HCEC 1CT (cell line): ENCODE results near the gene TCEA2.

Experiments used
- DNase-seq: peaks from one replicate; pipeline ENCODE4 v3.0.0-alpha.2; 2017

The TCEA2 gene

DNA sequence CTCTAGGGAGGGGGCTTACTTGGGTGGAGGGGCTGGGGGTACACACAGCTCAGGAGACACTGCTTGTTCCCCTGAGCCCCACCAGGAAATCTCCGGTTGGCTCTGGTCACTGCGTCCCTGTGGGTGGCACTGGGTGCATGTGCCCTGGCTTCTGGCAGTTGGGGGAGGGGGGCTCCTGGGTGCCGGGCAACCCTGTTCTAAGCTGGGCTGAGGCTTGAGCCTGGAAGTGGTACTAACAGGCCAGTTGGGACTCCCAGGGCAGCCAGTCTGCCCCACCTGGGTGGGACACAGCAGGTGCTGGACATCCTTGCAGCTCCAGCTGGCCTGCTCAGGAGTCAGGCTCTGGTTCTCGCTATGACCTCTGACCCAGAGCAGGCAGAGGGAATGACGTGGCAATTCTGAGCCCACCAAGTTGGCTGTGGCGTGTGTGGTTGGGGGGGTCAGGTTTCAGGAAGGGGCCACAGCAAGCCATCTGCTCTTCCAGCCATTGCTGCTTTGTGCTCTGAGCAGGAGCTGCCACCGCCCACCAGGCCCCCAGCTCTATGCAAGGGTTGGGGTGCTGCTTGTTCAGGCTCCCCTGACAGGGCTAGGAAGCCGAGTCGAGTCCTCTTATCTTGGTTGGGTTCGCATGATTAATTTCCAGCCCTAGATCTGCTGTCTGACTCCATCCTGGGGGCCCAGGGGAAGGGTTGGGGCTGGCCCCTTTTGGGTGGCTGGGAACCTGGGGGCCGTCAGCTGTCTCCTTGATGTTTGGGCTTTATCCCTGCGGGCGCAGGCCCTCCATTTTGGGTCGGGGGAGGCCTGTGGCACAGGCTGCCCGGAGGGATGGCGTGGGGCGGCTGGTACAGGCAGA lies 26.4 kb upstream of the TCEA2 start:
- no peak for DNase-seq

DNA sequence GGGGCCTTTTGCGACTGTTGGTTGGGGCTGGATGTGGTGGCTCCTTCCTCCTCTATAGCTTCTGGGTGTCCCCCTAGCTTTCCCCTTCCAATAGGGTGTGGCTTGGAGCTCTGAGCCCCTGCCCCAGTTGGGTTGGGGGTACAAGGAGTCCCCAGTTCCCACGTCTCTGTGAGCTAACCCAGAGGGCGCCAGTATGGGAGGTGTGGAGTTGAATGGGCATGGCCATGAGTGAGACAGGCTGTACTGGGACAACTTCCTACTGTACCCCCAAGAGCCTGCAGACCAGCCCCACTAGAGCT lies 25.9 kb upstream of the TCEA2 start:
- no peak for DNase-seq

DNA sequence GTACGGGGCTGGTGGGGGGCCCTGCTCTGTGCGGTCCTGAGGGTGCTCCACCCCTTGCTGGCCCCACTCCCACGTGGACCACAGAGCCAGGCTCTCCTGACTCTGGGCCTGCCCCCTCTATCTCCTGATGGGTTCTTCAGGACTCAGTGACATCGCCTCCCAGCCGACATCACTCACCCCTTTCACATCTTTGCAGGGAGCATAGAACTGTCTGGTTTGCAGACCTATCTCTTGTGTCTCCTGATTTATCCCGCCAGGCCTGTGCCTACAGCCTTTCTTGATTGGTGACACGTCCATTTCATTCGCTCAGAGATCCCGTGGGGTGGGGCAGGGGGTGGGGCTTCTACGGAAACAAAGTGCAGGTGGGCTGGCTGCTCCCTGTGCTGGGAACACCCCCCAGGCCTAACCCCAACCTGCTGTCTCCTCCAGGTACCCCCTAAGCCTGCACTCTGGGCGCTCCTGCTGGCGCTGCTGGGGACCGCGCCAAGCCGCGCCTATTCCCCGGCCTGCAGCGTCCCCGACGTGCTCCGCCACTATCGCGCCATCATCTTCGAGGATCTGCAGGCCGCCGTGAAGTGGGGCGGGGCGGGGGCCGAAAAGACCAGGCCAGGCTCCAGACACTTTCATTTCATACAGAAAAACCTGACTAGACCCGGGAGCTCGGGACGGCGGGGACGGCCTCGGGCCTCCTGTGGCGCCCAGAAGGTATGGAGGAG lies 25.3 kb upstream of the TCEA2 start:
- no peak for DNase-seq

DNA sequence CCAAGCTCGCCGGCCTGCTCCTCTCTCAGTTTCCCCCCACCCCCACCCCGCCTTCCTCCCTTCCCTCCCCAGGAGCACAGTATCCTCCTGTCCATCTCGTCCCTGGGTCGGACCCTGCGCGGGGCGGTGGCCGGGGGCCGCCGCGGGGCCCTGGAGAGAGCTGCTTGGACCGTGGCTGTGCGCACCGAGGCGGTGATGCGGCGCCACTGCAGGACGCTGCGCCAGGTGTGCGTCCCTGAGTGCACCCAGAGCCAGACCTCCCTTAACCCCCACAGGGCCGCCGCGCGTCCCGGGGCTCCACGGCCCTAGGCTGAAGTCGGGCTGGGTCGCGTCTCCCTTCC lies 24.8 kb upstream of the TCEA2 start:
- DNase-seq = no peak

DNA sequence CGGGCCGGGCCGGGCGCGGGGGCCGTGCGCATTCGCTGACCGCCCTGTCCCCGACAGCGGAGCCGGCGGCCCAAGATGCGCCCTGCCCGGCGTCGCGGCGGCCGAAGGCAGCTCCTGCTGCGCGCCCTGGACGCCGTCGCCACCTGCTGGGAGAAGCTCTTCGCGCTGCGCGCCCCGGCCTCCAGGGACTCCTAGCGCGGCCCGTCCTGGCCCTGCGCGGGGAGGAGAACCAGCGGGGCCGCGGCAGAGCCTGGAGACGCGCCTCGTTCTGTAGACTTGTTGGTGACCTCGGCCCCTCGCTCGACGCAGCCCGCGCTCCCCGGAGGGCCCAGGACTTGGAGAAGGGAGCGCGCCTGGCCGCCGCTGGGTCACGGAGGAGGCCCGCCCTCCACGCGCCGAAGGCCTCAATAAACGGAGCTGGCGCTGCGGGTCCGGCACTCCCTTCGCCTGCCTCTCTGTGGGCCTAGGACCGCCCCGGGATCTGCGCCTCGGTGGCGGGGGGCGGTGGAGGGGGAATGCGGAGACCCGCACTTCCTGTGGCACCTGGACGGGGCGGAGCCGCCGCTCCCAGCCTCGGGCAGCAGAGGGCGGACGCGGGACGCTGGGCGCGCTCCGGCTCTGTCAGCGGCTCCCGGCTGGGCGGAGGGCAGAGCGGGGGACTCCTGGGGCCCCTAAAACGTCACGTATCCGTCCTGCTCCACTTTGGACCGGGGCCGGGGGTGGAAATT lies 24.3 kb upstream of the TCEA2 start:
- DNase-seq = peak; percentile 55

DNA sequence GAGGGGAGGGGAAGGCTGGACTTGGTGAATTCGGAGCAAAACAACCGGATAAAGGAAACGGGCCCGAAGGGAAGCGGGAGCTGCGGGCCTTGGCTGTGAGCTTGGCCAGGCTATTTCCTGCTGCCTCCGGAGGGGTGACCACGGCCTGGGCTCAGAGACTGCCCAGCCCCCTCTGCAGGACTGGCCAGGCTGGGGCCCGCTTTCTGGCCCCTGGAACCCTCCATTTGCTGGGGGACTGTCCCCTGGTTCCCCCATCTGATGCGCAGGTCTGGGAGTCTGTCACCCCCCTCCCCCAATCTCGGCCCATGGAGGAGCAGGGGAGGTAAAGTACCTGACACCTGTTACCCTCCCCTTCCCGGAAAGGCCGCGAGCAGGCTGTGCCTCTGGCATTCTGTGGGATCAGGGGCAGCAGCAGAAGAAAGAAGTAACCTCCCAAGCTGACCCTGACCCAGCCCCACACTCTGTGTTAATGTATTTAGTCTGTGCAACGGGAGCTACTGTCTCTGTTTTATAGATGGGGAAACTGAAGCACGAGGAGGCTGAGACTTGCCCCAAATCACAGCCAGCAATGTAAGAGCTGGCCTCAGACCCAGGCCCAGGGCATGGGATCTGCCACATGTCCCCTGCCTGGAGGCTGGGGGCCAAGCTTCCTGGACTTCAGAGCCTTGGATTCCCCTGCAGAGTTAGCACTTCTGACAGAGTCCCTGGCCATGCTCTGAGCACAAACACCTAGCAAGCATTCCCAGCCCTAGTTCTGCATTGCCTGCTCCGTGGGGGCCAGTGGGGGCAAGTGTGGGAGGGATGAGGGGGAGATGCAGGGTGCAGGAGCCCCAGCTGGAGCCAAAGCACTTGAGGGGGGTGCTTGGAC lies 23.5 kb upstream of the TCEA2 start:
- DNase-seq = no peak

DNA sequence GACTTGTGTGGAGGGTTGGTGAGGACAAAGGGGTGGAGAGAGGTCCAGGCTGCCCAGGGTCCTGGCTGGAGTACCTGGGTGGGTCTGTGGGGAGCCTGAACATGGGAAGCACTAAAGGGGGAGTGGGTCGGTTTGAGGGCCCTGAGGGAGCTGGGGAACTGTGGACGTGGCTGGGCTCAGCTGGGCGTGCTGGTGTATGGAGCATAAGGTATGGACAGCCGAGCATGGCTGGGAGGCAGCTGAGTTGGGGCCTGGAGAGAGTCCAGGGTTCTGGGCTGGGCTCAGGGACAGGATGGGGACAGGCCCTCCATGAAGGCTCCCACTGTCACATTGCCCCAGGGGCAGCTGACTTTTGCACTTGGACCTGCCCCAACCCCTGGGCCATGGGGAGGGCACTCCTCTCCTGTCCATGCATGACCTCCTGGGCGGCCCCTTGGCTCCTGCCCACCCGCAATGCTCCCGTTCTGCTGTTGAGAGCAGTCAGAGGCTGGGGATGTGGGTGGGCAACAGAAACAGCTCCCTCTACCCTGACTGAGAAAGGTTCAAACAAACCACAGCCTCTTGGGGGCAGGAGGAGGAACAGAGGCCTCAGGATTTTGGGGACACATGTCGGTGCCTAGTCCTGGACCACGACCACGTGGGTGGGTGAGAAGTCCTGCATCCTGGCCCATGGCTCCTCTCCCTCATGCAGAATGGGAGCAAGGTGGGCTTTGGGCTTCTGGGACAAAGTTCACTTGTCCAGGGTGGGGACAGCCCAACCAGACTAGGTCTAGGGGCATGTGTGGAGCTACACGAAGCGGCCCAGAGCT lies 22.6 kb upstream of the TCEA2 start:
- no peak for DNase-seq

DNA sequence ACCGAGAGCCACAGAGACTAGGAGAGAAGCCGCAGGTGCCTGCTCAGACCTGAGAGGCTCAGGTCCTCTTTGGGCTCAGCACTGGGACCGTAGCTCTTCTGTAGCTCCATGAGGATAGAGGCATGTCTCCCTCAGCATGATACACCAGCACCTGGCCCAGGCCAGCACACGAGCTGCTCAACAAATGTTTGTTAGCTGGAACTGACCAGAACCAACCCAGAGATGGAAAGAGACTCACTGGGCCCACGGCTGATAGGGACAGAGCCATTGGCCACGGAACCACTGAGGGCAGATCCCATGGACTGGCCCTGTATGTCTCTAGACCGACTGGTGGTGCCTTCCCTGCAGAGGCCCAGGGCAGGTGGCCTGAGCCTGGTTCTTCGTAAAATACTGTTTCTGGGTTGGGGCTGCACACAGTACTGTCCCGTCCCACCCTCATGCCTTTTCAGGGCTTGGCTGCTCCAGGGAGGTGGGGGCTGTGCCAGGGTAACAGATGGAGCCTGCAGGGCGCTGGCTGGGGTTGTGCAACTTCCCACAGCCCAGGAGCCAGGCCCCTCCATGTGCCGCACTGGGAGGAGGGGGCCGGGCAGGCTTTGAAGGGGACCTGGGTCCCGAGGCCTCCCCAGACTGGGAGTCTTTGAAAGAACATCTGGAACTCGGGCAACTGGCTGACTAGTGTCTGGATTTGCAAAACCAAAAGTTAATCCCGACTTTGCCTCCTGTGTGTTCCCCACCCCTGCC lies 21.8 kb upstream of the TCEA2 start:
- no peak for DNase-seq

DNA sequence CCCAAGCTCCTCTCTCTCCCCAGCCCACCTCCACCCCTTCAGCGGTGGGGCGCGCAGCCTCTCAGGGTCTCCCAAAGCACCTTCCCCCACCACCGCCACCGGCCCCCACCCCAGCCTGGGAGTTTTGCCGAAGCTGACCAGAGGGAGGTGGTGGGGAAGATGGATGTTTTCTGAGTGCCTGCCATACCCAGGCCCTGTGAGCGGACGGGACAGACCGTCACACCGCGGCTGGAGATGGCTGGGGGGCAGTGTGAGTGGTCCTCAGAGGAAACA lies 21.3 kb upstream of the TCEA2 start:
- DNase-seq = no peak

DNA sequence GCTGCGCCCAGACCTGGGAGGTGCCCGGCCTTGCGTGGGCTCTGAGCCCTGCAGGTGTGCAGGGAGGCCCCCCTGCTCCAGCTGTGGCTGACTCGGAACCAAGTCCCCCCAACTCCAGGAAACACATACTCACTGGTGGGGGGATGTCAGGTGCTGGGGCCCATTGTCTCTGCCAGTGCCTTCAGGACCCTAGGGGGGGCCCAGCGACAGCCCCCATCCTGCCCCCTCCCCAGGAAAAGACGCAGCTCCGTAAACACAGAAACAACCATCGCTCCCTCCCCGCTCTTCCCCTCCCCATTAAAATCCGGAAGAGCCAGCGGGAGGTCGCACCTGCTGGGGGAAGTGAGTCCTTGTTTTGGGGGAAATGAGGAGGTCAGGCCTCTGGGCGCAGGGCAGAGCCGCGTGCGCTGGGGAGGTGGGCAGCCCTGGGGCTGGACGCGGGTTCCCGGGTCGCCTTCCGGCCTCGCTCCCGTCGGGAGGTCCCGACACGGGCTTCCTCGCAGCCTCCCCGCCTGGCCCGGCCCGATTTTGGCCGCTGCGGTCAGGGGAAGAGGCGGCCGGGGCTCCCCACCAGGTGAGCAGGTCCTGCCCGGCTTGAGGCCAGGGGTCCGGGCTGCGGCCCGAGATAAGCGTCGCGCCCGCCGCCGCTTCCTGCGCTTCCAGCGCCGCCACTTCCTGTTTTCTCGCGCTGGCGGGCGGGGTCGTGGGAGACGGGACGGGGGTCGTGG lies 20.8 kb upstream of the TCEA2 start:
- no peak for DNase-seq

DNA sequence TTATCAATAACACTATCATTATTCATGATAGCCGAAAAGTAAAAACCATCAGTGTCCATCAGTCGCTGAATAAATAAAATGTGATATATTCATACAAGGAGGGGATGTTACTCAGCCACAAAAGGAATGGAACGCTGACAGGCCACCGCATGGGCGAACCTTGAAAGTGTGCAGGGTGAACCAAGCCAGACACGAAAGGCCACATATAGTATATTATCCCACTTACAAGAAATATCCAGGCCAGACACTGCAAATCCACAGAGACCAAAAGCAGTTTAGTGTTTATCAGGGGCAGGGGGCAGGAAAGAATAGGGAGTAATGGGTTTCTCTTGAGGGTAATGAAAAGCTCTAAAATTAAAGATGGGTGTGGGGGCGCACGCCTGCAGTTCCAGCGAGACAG lies 19.2 kb upstream of the TCEA2 start:
- DNase-seq = no peak

DNA sequence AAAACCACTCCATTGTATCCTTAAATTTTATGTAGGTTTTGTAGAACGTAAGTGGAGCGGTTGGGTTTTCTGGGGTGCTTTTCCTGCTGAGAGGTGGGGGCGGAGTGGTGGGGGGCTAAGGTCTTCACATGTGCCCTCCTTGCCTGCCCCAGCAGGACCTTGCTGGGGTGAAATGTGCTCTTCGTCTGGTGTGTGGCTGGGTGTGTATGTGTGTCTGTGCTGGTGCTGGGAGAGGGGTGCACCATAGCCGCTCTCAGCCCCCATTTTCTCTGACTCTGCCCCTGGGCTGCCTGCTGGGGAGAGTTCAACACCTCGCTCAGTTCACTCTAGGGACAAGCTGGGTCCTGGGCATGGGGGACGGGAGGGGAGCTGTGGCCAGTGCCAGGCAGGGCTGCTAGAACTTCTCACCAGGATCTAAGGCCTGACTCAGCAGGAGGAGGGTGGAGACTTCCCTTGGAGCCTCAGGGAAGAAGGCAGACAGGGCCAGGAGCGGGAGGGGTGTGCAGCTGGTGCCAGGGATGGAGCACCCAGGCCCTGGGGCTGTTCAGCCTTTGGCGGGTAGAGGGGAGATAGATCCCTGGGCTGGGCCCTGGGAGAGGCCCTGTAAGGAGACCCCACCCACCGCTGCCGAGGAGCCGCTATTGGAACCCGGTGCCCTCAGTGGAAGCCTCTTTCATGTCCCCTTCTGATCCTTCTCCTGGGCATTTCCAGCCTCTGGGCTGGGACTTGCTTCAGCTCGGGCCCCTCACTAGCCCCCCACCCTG lies 18.3 kb upstream of the TCEA2 start:
- DNase-seq = peak; percentile 15

DNA sequence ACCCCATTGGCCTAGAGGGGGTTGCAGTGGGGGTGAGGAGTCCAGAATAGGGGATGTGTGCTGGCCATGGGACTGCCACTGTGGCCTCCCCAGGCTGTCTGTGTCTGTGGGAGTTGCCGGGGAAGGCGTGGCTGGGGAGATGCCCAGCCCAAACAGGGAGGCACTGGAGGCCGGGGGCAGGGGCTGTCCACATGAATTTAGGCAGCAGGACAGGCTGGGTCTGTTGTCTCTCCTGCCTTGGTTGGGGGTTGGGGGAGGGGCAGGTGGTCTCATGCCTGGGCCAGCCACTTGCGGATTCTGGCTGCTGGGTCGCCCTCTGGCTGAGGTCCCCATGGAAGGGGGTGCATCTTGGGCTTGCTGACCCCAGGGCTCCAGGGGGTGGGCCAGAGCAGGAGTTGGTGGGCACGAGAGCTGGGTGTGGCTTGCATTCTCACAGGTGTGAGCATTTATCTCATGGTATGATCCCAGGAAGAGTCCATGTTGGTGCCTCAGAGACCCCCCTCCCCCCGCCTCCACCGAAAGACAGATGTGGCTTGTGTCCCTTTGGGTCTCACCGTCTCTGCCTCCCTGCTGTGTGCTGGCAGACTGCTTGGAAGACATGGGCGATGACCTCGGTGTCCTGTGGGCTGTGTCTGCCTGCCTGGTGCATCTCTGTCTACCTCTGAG lies 17.5 kb upstream of the TCEA2 start:
- DNase-seq = no peak

DNA sequence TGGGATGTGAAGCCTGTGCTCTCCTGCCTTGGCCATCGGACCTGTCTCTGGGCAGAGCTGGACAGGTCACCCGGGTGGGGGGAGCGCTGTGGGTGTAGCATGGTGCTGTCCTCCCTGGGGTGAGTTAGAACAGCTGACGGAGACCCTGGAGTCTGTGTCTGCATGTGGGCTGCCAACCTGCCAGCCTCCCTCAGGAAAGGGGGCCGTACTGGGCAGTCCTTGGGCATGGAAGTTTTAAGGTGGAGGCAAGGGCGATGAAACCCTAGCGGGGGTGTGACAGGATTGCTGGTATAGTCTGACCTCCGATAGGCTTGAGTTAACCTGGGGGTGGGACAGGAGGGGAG lies 16.0 kb upstream of the TCEA2 start:
- DNase-seq = no peak

DNA sequence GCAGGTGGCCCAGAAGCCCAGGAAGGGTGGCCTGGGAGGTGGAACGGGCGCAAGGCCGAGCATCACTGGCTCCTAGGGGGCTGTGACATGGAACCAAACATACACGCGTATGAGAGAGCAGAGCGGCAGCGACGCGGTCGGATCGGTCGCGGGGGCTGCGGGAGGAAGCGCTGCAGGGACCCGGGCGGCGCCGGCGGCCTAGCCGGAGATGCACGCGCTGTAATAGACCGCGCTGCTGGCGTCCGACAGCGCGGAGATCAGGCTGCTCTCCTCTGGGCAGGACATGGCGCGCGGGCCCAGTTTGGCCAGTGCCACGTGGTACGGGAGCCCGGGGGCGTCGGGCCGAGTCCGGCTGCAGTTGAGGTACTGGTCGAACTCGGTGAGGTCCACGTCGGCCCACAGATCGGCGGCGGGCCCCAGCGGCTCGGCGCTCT lies 15.0 kb upstream of the TCEA2 start:
- DNase-seq = no peak

DNA sequence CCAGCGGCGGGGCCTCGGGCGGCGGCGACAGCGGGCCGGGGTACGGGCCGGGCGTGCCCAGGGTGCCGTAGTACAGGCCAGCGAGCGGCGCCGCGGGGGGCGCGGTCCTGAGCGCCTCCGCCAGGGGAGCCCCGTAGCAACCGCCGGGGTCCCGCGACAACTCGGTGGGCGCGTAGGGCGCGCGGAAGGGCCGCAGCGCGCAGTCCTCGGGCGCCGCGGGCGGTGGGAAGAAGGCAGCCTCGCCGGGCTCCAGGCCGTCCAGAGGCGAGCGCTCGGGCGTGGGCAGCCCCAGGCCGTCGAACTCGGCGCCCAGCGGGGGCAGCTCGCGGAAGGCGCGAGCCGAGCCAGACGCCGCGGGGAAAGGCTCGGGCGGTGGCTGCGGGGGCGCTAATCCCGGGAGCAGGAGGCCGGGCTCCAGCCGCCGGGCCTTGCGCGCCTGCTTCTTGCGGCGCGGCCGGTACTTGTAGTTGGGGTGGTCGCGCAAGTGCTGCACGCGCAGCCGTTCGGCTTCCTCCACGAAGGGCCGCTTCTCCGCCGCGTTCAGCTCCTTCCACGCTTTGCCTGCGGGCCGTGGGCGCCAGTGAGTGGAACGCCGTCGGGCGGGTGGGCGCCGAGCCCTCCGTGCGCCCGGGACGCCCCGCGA lies 14.5 kb upstream of the TCEA2 start:
- no peak for DNase-seq

DNA sequence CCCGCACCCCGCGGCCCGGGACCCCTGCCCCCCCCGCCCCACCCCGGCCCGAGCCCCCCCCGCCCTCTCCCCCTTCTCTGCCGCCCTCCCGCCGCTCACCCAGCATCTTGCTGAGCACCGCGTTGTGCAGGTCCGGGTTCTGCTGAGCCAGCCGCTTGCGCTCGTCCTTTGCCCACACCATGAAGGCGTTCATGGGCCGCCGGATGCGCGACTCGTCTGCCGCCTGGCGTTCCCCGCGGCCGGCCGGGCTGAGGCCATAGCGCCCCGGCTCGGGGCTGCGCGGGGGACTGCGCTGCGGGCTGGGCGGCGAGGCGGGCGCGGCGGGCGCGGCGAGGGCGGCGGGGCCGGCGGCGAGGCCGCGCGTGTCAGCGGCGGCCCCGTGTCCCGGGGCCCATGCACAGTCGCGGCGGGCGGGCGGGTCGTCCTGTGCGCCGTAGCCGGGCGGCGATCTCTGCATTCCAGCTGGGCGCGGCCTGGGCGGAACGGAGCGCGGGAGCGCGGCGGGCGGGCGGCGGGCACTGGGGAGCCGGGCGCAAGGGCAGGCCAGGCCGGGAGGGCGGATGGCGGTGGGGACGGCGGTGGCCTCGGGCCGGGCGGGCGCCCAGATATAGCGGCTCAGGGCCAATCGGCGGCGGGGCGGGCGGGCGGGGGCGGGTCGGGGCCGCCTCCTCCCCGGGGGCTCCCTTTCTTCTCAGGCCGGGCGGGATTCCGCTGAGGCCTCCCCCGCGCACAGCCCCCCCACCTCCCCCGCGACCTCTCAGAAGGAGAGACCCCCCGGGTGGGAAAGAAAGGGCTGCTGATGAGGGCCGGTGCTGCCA lies 13.7 kb upstream of the TCEA2 start, which contains the start of gene SOX18:
Gene SOX18, minus strand, starts transcription at position 580 of the 818 bp plus-strand sequence. Its CDS starts 123 bp downstream, at position 457.
- DNase-seq = peak; percentile 24

DNA sequence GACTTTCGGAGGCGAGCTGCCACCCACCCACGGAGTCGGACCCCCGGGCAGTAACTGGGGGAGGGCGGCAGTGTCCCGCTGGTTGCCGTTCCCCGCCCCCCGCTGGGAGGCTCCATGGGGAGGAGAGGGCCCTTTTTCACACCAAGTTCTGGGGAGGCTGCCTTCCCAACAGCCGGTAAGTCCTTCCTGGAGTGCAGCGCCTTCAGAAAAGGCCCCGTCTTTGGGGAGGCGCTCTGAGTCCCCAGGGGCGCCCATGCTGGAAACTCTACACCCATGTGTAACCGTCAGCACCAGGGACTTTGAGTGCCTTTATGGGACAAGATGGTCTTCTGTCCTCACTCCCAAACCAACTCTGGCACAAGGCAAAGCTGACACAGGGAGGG lies 13.1 kb upstream of the TCEA2 start:
- no peak for DNase-seq
